Neural cell (in vitro differentiated cells): ENCODE measurements around the gene NF2.

Experiments
- CTCF ChIP-seq: fragments of 450-650 bp; IDR thresholded peaks from 2 replicates; pipeline ENCODE4 v1.5.1; 2014; ENCODE audit warnings: antibody characterized with exemption, mild to moderate bottlenecking, moderate library complexity; ENCODE audit not compliant: poor library complexity, severe bottlenecking
- EZH2 ChIP-seq: fragments of 200-600, 300-800 bp; shearing (Covaris generic), sonication (generic); IDR thresholded peaks from 2 replicates; pipeline ENCODE4 v1.6.1; 2014; ENCODE audit warnings: antibody characterized with exemption, low read length, borderline replicate concordance, mild to moderate bottlenecking; ENCODE audit not compliant: insufficient read depth, poor library complexity, severe bottlenecking
- MXI1 ChIP-seq: fragments of 450-650 bp; conservative IDR thresholded peaks from 2 replicates; pipeline ENCODE4 v1.6.1; 2014; ENCODE audit warnings: antibody characterized with exemption, mild to moderate bottlenecking; ENCODE audit not compliant: poor library complexity, severe bottlenecking
- POLR2AphosphoS5 ChIP-seq: IDR thresholded peaks from 2 replicates; pipeline ENCODE4 v1.6.1; 2012
- SMC3 ChIP-seq: fragments of 450-650 bp; conservative IDR thresholded peaks from 2 replicates; pipeline ENCODE4 v1.6.1; 2014; ENCODE audit warnings: antibody characterized with exemption, mild to moderate bottlenecking, moderate library complexity; ENCODE audit not compliant: poor library complexity
- TAF1 ChIP-seq: IDR thresholded peaks from 2 replicates; pipeline ENCODE4 v1.6.1; 2012; ENCODE audit warnings: low read depth

GRCh38 chr22:29718949-29719898, 115.8 kb downstream of the NF2 start:
- no peak for TF ChIP-seq CTCF
- no peak for TF ChIP-seq MXI1
- TF ChIP-seq TAF1: no peak
- no peak for TF ChIP-seq SMC3
- peak; percentile 56 for TF ChIP-seq EZH2
- TF ChIP-seq POLR2AphosphoS5: no peak
